Stomach smooth muscle (tissue), 2 donors: ENCODE data around the gene CD38.
"Not testable (repeated sequence)": the region's sequence is repeated elsewhere in the genome, so short reads cannot be mapped to it uniquely, and the experiment has no call there.

ENCODE experiments used
- H3K27ac ChIP-seq: one replicate; pipeline ENCODE4 v1.7.0; 2013; ENCODE audit warnings: mild to moderate bottlenecking, low read length, inconsistent platforms
- H3K27me3 ChIP-seq, 2 donors: one replicate each; pipeline ENCODE4 v1.7.0; 2013; ENCODE audit warnings: low read length in 2 of 2; ENCODE audit not compliant: insufficient read depth in 2 of 2, control insufficient read depth in 1 of 2
- H3K36me3 ChIP-seq, 2 donors: one replicate each; pipeline ENCODE4 v1.7.0; 2013; ENCODE audit warnings: low read length in 2 of 2; ENCODE audit not compliant: control insufficient read depth in 2 of 2, insufficient read depth in 2 of 2
- H3K4me1 ChIP-seq: one replicate; pipeline ENCODE4 v1.7.0; 2013; ENCODE audit warnings: low read length; ENCODE audit not compliant: control insufficient read depth, insufficient read depth
- H3K4me3 ChIP-seq, 2 donors: one replicate each; pipeline ENCODE4 v1.7.0; 2013; ENCODE audit warnings: low read length in 2 of 2
- H3K9ac ChIP-seq, 2 donors: one replicate each; pipeline ENCODE4 v1.7.0; 2013; ENCODE audit warnings: low read length in 2 of 2, mild to moderate bottlenecking in 1 of 2
- H3K9me3 ChIP-seq, 2 donors: one replicate each; pipeline ENCODE4 v1.7.0; 2013; ENCODE audit warnings: low read length in 2 of 2; ENCODE audit not compliant: control insufficient read depth in 2 of 2
- donor health status: healthy.
- donor health status: Pancreatic carcinoma.

The CD38 gene

DNA sequence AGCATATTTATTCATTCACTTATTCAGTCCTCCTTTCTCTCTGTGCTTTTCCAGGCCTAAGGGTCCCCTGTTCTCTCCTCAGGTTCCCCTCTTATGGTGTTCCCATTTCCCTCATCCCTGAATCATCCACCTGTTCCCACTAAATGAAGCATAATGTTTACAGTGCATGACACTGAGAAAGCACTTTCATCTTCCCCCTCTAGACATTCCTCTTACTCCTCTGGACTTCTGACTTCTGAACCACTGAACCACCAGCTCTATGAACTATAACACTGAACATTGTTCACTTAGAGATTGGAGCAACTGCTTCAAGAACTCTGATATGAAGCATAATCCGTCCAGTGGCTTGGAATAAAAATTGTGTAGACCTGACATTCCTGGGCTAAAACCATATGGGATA lies 59.5 kb downstream of the CD38 start:
- no peak overlapping the region for H3K27ac ChIP-seq
- no peak overlapping the region for H3K4me3 ChIP-seq
- no peak overlapping the region for H3K9ac ChIP-seq
- no peaks in the 10 kb centered on the region for H3K4me1 ChIP-seq
- H3K36me3 ChIP-seq: no peaks in the 10 kb centered on the region
- H3K27me3 ChIP-seq: no peaks in the 10 kb centered on the region
- H3K9me3 ChIP-seq: no peaks in the 10 kb centered on the region

DNA sequence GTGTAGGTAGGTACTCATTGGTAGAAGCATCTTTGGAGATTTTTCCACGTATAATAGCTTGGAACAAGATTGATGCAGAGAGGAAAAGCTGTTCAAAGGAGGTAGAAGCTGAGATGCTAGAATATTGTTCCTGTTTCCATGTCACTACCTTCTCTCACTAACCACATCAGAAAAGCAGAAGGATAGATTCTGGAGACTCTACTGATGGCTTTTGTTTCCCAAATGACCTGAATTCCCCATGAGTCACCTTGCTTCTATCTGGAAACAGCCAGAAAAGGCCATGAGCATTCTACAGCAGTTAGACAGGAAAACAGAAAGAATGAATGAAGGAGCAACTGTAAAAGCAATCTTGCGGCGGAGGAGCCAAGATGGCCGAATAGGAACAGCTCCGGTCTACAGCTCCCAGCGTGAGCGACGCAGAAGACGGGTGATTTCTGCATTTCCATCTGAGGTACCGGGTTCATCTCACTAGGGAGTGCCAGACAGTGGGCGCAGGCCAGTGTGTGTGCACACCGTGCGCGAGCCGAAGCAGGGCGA lies 63.1 kb downstream of the CD38 start:
- not testable (repeated sequence) for H3K27me3 ChIP-seq, H3K36me3 ChIP-seq, H3K9ac ChIP-seq

DNA sequence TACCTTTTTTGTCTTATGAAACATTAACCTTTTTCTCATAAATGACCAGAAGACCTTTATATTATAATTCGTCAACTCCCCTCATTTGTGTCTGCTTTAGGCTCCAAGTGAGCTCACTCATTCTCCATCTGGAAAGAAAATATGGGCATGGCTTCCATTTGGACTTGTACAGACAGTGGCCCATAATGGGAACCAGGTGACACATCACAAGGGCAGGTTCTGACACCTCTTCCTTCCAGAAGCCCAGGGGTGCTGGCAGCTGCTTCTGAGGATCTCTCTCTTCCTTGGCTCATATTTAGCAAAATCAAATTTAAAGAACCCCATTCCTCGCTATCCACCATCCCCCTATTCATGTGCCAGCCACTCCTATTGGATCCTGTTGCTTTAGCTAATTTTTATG lies 69.6 kb downstream of the CD38 start:
- Histone ChIP-seq H3K36me3 (no peaks in the 10 kb centered on the region), H3K4me1 (no peaks in the 10 kb centered on the region), H3K4me3 (no peak overlapping the region), H3K27me3 (no peaks in the 10 kb centered on the region), H3K9me3 (no peaks in the 10 kb centered on the region), H3K27ac (no peak overlapping the region), H3K9ac (no peak overlapping the region)

More for the DNA sequence above, 63.1 kb downstream of the CD38 start:
- not testable (repeated sequence) for H3K4me3 ChIP-seq, H3K9me3 ChIP-seq, H3K27ac ChIP-seq, H3K4me1 ChIP-seq

DNA sequence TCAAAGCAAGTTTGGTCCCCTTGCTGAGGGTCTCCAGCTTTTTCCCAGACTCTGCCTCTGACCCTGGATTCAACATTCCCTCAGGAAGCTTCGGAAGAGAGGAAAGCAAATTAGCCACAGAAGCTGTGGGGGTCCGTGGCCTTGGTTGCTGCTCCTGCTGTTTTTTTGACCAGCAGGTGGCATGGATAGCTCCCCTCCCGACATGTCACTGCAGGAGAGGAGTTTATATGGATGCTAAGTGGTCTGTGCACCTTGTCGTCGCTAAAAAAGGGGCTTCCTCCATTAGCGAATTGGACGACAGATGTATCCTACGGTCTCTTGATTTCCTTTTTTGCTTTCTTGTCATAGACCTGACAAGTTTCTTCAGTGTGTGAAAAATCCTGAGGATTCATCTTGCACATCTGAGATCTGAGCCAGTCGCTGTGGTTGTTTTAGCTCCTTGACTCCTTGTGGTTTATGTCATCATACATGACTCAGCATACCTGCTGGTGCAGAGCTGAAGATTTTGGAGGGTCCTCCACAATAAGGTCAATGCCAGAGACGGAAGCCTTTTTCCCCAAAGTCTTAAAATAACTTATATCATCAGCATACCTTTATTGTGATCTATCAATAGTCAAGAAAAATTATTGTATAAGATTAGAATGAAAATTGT lies 70.2 kb downstream of the CD38 start:
- no peaks in the 10 kb centered on the region for H3K36me3 ChIP-seq
- no peaks in the 10 kb centered on the region for H3K27me3 ChIP-seq
- H3K4me1 ChIP-seq: no peaks in the 10 kb centered on the region
- H3K27ac ChIP-seq: no peak overlapping the region
- no peak overlapping the region for H3K9ac ChIP-seq
- H3K9me3 ChIP-seq: no peaks in the 10 kb centered on the region
- H3K4me3 ChIP-seq: no peak overlapping the region

DNA sequence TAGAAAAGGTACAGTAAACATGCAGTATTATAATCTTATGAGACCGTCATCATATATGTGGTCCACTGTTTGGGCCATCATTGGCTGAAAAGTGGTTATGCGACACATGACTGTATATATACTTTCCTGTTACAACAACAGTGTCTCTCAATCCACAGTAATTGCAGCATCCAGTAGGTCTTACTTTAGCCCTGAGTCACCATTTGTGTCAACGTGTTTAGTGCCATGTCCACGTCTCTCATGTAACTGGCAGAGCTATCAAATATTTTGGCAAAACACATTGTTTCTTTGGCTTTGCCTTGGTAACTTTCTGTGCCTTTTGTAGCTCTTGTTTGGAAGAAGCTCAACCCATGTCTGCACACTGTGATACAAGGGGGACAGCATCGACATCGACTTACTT lies 73.8 kb downstream of the CD38 start:
- no peaks in the 10 kb centered on the region for H3K9me3 ChIP-seq
- no peaks in the 10 kb centered on the region for H3K36me3 ChIP-seq
- H3K4me1 ChIP-seq: peaks cover 9% of the 10 kb centered on the region
- H3K9ac ChIP-seq: no peak overlapping the region
- no peak overlapping the region for H3K27ac ChIP-seq
- H3K4me3 ChIP-seq: no peak overlapping the region
- no peaks in the 10 kb centered on the region for H3K27me3 ChIP-seq

DNA sequence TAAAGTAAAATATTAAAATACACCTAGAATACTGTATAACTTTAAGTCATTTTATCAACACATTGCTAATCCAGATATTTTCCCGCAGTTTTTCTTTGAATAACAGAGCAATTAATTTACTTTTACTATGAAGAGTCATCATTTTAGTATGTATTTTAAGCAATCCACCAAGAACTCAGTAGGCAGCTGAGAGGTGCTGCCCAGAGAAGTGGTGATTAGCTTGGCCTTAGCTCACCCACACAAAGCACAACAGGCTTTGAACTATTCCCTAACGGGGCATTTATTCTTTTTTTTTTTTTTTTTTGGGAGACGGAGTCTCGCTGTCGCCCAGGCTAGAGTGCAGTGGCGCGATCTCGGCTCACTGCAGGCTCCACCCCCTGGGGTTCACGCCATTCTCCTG lies 74.4 kb downstream of the CD38 start:
- H3K27ac ChIP-seq: no peak overlapping the region
- H3K36me3 ChIP-seq: no peaks in the 10 kb centered on the region
- no peak overlapping the region for H3K4me3 ChIP-seq
- no peaks in the 10 kb centered on the region for H3K9me3 ChIP-seq
- no peaks in the 10 kb centered on the region for H3K27me3 ChIP-seq
- no peak overlapping the region for H3K9ac ChIP-seq
- peaks cover 9% of the 10 kb centered on the region for H3K4me1 ChIP-seq

DNA sequence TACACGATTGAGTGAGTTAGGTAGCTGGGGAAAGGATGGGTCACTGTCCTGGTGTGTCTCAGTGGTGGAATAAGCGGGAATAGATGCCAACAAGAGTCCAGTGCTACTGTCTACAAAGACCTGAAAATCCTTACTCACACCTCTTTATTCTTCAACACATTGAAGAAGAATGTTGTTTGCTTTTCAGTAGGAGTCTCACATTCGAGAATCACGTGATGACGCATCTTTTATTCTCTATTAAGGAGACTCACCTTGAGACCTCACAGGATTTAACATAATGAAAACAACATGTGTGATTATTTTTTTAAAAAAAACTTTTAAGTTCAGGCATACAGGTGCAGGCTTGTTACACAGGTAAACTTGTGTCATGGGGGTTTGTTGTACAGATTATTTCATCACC lies 75.2 kb downstream of the CD38 start:
- H3K27me3 ChIP-seq: no peaks in the 10 kb centered on the region
- peaks cover 9% of the 10 kb centered on the region for H3K4me1 ChIP-seq
- no peak overlapping the region for H3K4me3 ChIP-seq
- no peaks in the 10 kb centered on the region for H3K36me3 ChIP-seq
- H3K9me3 ChIP-seq: no peaks in the 10 kb centered on the region
- H3K9ac ChIP-seq: no peak overlapping the region
- H3K27ac ChIP-seq: no peak overlapping the region

DNA sequence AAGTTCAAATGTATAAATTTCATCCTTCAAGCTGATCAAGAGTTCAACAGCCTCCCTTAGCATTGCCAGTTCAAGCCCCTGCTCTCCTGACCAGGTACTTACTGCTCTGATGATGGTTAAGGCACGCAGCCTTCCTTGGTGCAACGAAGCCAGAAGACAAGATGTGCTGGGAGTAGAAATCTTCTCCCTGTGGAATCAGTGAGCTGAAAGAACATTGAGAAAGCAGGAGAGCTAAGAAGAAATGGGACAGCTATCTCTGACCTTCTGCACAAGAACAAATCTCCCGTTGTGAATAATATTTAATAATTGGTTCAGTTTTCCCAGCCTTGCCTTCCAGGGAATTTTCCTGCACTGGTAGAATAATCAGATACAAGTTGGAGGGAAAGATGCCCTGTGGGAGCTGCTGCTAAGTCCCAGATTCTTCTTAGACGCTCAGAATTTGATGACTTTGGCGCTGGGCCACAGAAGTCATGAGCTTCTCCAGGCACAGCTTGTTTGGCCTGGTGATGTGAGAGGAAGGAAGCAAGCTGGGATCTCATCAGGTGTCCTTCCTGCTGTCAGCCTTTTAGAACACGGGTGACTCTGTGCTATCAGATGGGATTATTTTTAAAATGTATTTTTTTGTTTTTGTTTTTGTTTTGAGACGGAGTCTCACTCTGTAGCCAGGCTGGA lies 77.8 kb downstream of the CD38 start:
- Histone ChIP-seq H3K27me3 (no peaks in the 10 kb centered on the region), H3K27ac (no peak overlapping the region), H3K9me3 (no peaks in the 10 kb centered on the region), H3K36me3 (no peaks in the 10 kb centered on the region), H3K4me3 (no peak overlapping the region), H3K9ac (no peak overlapping the region), H3K4me1 (peaks cover 9% of the 10 kb centered on the region)

DNA sequence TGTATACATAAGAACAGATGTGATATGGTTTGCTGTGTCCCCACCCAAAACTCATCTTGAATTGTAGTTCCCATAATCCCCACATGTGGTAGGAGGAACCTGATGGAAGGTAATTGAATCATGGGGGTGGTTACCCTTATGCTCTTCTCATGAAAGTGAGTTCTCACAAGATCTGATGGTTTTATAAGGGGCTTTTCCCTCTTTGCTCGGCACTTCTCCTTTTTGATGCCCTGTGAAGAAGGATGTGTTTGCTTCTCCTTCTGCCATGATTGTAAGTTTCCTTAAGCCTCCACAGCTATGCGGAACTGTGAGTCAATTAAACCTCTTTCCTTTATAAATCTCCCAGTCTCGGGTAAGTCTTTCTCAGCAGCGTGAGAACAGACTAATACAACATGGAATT lies 83.1 kb downstream of the CD38 start:
- not testable (repeated sequence) for H3K36me3 ChIP-seq, H3K4me3 ChIP-seq, H3K27me3 ChIP-seq, H3K9ac ChIP-seq, H3K4me1 ChIP-seq, H3K27ac ChIP-seq, H3K9me3 ChIP-seq

DNA sequence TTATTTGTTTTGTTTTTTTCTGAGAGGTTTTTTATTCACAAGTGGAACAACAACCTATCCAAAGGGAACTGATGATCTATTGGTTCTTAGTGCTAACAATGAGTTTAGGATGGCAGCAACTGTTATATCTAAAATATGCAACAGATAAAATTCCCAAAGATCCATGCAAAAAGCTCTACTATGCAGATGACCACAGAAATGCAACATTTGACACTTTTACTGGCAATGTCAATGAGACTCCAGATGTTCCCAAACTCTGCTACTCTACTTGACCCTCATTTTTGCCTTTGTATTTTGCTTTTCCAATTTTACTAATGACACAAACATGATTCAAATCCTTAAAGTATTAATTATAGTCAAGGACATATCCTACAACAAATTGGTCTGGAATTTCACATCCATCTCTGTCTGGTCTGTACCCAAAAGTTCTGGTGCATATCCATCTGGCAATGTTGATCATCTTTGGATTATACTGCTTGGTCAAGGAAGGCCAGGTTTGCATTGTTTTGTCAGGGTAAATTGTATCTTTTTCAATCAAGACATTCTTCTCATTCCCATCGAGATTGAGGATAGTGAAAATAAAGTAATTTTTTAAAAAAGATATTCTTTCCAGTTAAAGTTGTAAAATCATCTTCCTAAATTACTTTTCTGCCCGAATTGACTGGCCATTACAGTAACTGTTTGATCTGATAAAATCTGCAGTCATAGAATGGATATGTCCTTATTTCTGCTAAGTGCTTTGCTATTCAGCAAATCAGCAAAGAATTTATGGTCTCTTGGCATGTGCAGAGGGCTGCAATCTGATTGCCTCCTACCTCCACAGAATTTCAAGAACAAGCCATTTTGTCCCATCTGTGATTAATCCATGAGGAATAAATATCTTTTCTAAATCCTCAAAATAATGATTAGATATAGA lies 86.8 kb downstream of the CD38 start:
- Histone ChIP-seq H3K27me3 (no peaks in the 10 kb centered on the region), H3K9ac (no peak overlapping the region), H3K4me1 (peaks cover 9% of the 10 kb centered on the region), H3K36me3 (no peaks in the 10 kb centered on the region), H3K9me3 (no peaks in the 10 kb centered on the region), H3K27ac (no peak overlapping the region), H3K4me3 (no peak overlapping the region)
